SK-N-SH (cell line): Measurements from ENCODE around the gene RIC8B. TPM values are rescaled to one million over a fixed set of nuclear protein-coding genes. Genes with fewer than 3 reads are reported as not detected.

ENCODE experiments used
- CTCF ChIA-PET: fragments of 300-600, 350-600 bp; formaldehyde crosslinking; extraction: SDS; loops from one replicate; lab custom pipeline; 2021; lab: Yijun Ruan, JAX
- POLR2A ChIA-PET: fragments of 350-600 bp; sonication (Branson Sonifier 250); formaldehyde crosslinking; extraction: SDS; loops from one replicate; lab custom pipeline; 2020; ENCODE audit warnings: antibody characterized with exemption, inconsistent platforms; lab: Yijun Ruan, JAX
- DNase-seq: peaks from one replicate; pipeline ENCODE4 v3.0.0; 2012
- H2AFZ ChIP-seq: fragments of 200-600 bp; sonication (generic); 2 replicates; pipeline ENCODE4 v1.8.1; 2016; ENCODE audit warnings: antibody characterized with exemption, mild to moderate bottlenecking, low read depth
- H3F3A ChIP-seq: fragments of 200-600 bp; sonication (generic); replicated peaks from 2 replicates; pipeline ENCODE3; 2016; ENCODE audit warnings: antibody characterized with exemption, mild to moderate bottlenecking; ENCODE audit not compliant: insufficient read depth
- H3K27ac ChIP-seq, 2 experiments: fragments of 200-500 bp in 1 of 2; fragments of 200-600 bp in 1 of 2; sonication (Bioruptor generic) in 1 of 2; sonication (generic), shearing (Covaris generic) in 1 of 2; 2 replicates each; pipeline versions ENCODE4 v1.5.1 to v1.6.1; 2014 to 2016; ENCODE audit warnings: low read depth in 2 of 2, inconsistent platforms in 1 of 2, low read length in 1 of 2, mild to moderate bottlenecking in 1 of 2, mixed read lengths in 1 of 2
- H3K27me3 ChIP-seq: fragments of 200-600 bp; sonication (generic), shearing (Covaris generic); 2 replicates; pipeline ENCODE4 v1.6.1; 2016; ENCODE audit warnings: mixed run types; ENCODE audit not compliant: insufficient read depth
- H3K36me3 ChIP-seq, 2 experiments: fragments of 200-500 bp in 1 of 2; fragments of 200-600 bp in 1 of 2; sonication (Bioruptor generic) in 1 of 2; sonication (generic) in 1 of 2; replicated peaks in 1 of 2; 2 replicates each; pipeline versions ENCODE3 to v1.5.1; 2014 to 2016; ENCODE audit warnings: low read length in 1 of 2, mild to moderate bottlenecking in 1 of 2; ENCODE audit not compliant: insufficient read depth in 2 of 2, control insufficient read depth in 1 of 2
- H3K4me1 ChIP-seq, 2 experiments: fragments of 200-500 bp in 1 of 2; fragments of 200-600 bp in 1 of 2; sonication (Bioruptor generic) in 1 of 2; sonication (generic), shearing (Covaris generic) in 1 of 2; 2 replicates each; pipeline versions ENCODE4 v1.5.1 to v1.6.1; 2014 to 2016; ENCODE audit warnings: low read depth in 1 of 2, low read length in 1 of 2, mixed run types in 1 of 2; ENCODE audit not compliant: insufficient read depth in 2 of 2, control insufficient read depth in 1 of 2
- H3K4me2 ChIP-seq: fragments of 200-600 bp; sonication (generic), shearing (Covaris generic); 2 replicates; pipeline ENCODE4 v1.6.1; 2017; ENCODE audit warnings: mixed run types
- H3K4me3 ChIP-seq, 2 experiments: fragments of 200-500 bp in 1 of 2; fragments of 200-600 bp in 1 of 2; sonication (Bioruptor generic) in 1 of 2; sonication (generic), shearing (Covaris generic) in 1 of 2; 2 replicates each; pipeline versions ENCODE4 v1.5.1 to v1.8.1; 2014 to 2016; ENCODE audit warnings: low read depth in 2 of 2, inconsistent platforms in 1 of 2, low read length in 1 of 2, mild to moderate bottlenecking in 1 of 2, mixed read lengths in 1 of 2, moderate library complexity in 1 of 2
- H3K79me2 ChIP-seq: fragments of 200-600 bp; sonication (generic); 2 replicates; pipeline ENCODE4 v1.8.1; 2017; ENCODE audit warnings: mild to moderate bottlenecking; ENCODE audit not compliant: insufficient read depth
- H3K9ac ChIP-seq: fragments of 200-600 bp; sonication (generic); 2 replicates; pipeline ENCODE4 v1.6.1; 2017; ENCODE audit warnings: mixed run types
- H3K9me2 ChIP-seq: fragments of 200-600 bp; sonication (generic); 2 replicates; pipeline ENCODE4 v1.6.1; 2017; ENCODE audit warnings: mixed run types
- H3K9me3 ChIP-seq: fragments of 200-600 bp; sonication (generic); 2 replicates; pipeline ENCODE4 v1.6.1; 2017; ENCODE audit warnings: mixed run types, mild to moderate bottlenecking, moderate library complexity
- H4K20me1 ChIP-seq: fragments of 200-600 bp; sonication (generic); 2 replicates; pipeline ENCODE4 v1.6.1; 2017; ENCODE audit warnings: mild to moderate bottlenecking, mixed run types; ENCODE audit not compliant: insufficient read depth
- CHD2 ChIP-seq: fragments of 150-350 bp; IDR thresholded peaks from 2 replicates; pipeline ENCODE4 v1.6.1; 2018; ENCODE audit warnings: low read length; ENCODE audit not compliant: partially characterized antibody
- ELF1 ChIP-seq: IDR thresholded peaks from 2 replicates; pipeline ENCODE4 v1.4.0; 2012
- EZH2phosphoT487 ChIP-seq: fragments of 200-600 bp; sonication (generic); IDR thresholded peaks from 2 replicates; pipeline ENCODE4 v1.6.1; 2017; ENCODE audit warnings: low read depth, mixed run types, mild to moderate bottlenecking, antibody characterized with exemption, moderate library complexity, borderline replicate concordance
- FOSL2 ChIP-seq: IDR thresholded peaks from 2 replicates; pipeline ENCODE4 v1.4.0; 2012; ENCODE audit warnings: low read depth, mild to moderate bottlenecking, moderate library complexity, borderline replicate concordance
- FOXJ3 ChIP-seq: sonication (generic); formaldehyde crosslinking; IDR thresholded peaks from 2 replicates; pipeline ENCODE4 v1.5.1; 2020; ENCODE audit warnings: mild to moderate bottlenecking, missing genetic modification reagents
- NFIC ChIP-seq: IDR thresholded peaks from 2 replicates; pipeline ENCODE4 v1.4.0; 2012; ENCODE audit warnings: borderline replicate concordance
- RAD21 ChIP-seq: IDR thresholded peaks from 2 replicates; pipeline ENCODE4 v1.6.1; 2012; ENCODE audit warnings: mild to moderate bottlenecking, low read length
- RCOR1 ChIP-seq: fragments of 150-350 bp; IDR thresholded peaks from 2 replicates; pipeline ENCODE4 v1.6.1; 2017; ENCODE audit warnings: antibody characterized with exemption, low read length
- SIN3A ChIP-seq: IDR thresholded peaks from 2 replicates; pipeline ENCODE4 v1.6.1; 2012; ENCODE audit warnings: low read depth, mild to moderate bottlenecking, low read length, moderate library complexity, borderline replicate concordance
- TAF1 ChIP-seq: IDR thresholded peaks from 2 replicates; pipeline ENCODE4 v1.6.1; 2012; ENCODE audit warnings: low read depth, mild to moderate bottlenecking, low read length, moderate library complexity, borderline replicate concordance
- YY1 ChIP-seq: IDR thresholded peaks from 2 replicates; pipeline ENCODE4 v1.4.0; 2012; ENCODE audit warnings: low read depth, mild to moderate bottlenecking
- WGBS: methylation state at CpG from one replicate; pipeline ENCODE4 v1.1.6; 2017; ENCODE audit warnings: low lambda C conversion rate; 5-methylcytosine and 5-hydroxymethylcytosine counted together
- polyA plus RNA-seq, 3 experiments: library from polyadenylated mRNA; depleted of rRNA; stranded (reverse); fragments of >200 nt; gene quantifications; 2 replicates each; pipeline ENCODE4 v1.2.3, GENCODE V29; 2012
- TF ChIP-seq, protein P1 (sequence below): IDR thresholded peaks from 2 replicates; pipeline ENCODE4 v1.4.0; 2012; ENCODE audit warnings: low read depth, borderline replicate concordance
- TF ChIP-seq, protein P2 (sequence below): IDR thresholded peaks from 2 replicates; pipeline ENCODE4 v1.4.0; 2012; ENCODE audit warnings: low read depth, borderline replicate concordance
- TF ChIP-seq, protein P3 (sequence below): IDR thresholded peaks from 2 replicates; pipeline ENCODE4 v1.4.0; 2012; ENCODE audit warnings: low read depth
- TF ChIP-seq, protein P4 (sequence below): fragments of 150-350 bp; IDR thresholded peaks from 2 replicates; pipeline ENCODE4 v1.6.1; 2016; ENCODE audit warnings: mild to moderate bottlenecking, low read depth, low read length

RIC8B gene
- polyA plus RNA-seq, 1 of the 3 experiments (the other 2 are of a cell fraction), result 6.2 TPM

DNA sequence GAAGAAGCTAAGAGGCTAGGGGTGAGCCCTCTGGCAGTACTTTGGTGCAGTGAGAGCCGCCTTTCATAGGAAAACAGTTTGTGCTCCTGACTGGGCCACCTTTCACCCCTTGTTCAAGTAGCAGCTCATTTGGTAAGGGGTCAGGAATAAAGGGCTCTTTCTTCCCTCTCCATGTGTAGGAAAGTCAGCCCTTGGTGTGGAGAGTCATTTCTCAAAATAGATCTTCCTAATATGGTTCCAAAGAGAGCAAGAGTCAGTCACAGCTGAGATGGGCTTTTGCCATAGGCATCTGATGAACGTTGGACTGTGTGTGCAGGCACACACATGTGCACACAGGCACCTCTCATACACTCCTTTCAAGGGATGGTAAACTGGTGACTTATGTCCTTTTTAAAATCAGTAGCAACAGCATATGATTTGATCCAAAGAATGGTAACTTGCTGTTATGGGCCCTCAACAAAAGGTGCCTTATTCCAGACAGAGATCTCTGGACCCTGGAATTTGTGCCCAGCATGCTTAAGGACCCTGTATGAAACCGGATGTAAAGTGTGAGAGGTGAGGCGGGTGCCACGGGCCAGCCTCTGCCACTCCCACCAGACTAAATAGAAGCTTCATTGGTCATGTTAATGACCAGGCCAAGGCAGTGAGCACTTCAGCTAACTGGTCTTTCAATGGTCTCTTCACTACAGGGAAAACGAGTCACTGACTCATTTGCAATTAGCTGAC is 16.7 kb upstream of the RIC8B start:
- Histone ChIP-seq H3K27ac (no peak overlapping the region), H3F3A (no peaks in the 10 kb centered on the region), H3K27me3 (no peaks in the 10 kb centered on the region), H3K9ac (no peak overlapping the region), H3K9me2 (no peaks in the 10 kb centered on the region), H3K4me2 (no peak overlapping the region), H2AFZ (no peak overlapping the region), H3K4me1 (peaks cover 0 to 8% of the 10 kb centered on the region in 2 experiments; a peak in 2 of 4 replicates), H4K20me1 (no peaks in the 10 kb centered on the region), H3K4me3 (no peak overlapping the region), H3K79me2 (no peaks in the 10 kb centered on the region), H3K36me3 (no peaks in the 10 kb centered on the region), H3K9me3 (no peaks in the 10 kb centered on the region)
- WGBS, result 64% methylated on average over 6 of the region's 6 CpGs
- no peak for DNase-seq
- CTCF ChIA-PET, result no interaction called here
- POLR2A ChIA-PET, result no interaction called here
- TF ChIP-seq ELF1 (no peak), FOSL2 (no peak), NFIC (no peak), EZH2phosphoT487 (no peak), CHD2 (no peak)
- TF ChIP-seq, protein P1, sequence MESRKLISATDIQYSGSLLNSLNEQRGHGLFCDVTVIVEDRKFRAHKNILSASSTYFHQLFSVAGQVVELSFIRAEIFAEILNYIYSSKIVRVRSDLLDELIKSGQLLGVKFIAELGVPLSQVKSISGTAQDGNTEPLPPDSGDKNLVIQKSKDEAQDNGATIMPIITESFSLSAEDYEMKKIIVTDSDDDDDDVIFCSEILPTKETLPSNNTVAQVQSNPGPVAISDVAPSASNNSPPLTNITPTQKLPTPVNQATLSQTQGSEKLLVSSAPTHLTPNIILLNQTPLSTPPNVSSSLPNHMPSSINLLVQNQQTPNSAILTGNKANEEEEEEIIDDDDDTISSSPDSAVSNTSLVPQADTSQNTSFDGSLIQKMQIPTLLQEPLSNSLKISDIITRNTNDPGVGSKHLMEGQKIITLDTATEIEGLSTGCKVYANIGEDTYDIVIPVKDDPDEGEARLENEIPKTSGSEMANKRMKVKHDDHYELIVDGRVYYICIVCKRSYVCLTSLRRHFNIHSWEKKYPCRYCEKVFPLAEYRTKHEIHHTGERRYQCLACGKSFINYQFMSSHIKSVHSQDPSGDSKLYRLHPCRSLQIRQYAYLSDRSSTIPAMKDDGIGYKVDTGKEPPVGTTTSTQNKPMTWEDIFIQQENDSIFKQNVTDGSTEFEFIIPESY, result no peak
- TF ChIP-seq, all 33 proteins: peak for 0

DNA sequence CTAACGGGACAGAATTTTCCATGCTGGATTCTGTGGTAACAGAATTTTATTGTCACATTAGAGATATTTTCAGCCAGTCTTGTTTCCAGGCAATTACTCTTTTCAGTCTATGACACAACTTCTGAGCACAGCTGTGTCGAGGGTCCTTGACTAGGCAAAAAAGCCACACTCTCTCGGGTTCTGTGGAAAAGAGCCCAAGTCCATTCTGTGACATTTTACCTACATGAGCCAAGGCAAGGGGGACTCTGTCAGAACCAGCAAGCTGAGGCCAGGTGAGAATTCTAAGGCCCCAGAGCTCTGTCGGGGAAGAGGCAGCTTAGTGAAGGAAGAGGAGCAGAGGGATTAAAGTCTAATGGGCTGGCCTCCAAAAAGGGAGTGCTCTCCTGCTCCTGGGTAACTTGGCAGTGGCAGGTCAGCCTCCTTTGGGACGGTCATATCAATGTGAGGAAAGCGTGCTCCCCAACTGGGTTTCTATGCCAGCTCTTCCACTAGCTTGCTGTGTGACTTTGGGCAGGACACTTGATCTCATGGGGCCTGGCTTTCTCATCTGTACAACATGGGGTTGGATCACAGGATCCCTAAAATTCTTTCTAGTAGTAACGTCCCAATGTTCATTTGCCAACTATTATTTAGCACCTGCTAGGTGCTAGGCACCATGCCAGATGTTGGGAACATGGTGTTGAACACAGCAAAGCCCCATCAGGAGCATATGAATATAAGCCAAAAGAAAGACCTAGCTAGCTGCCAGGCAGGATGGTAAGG is 16.0 kb upstream of the RIC8B start:
- CTCF ChIA-PET, result interaction anchor here (0.9 kb wide), 1 partner anchor 14 kb away, joined by 3 read pairs; no protein-coding TSS in a partner anchor
- peaks cover 0 to 8% of the 10 kb centered on the region in 2 experiments; a peak in 2 of 4 replicates for H3K4me1 ChIP-seq
- no peak for DNase-seq

More for the DNA sequence above, 16.0 kb upstream of the RIC8B start:
- Histone ChIP-seq H3K36me3 (no peaks in the 10 kb centered on the region), H3K27me3 (no peaks in the 10 kb centered on the region), H3K9me2 (no peaks in the 10 kb centered on the region), H3K27ac (no peak overlapping the region), H3K4me2 (no peak overlapping the region), H4K20me1 (no peaks in the 10 kb centered on the region), H3K79me2 (no peaks in the 10 kb centered on the region), H3K9me3 (no peaks in the 10 kb centered on the region), H3K4me3 (no peak overlapping the region), H3F3A (no peaks in the 10 kb centered on the region), H2AFZ (no peak overlapping the region), H3K9ac (no peak overlapping the region)
- WGBS, result 84% methylated on average over 7 of the region's 7 CpGs
- POLR2A ChIA-PET, result no interaction called here
- TF ChIP-seq EZH2phosphoT487 (no peak), RAD21 (no peak), RCOR1 (no peak), ELF1 (no peak), YY1 (no peak), TAF1 (no peak), FOXJ3 (no peak), SIN3A (no peak)
- TF ChIP-seq, protein P2, sequence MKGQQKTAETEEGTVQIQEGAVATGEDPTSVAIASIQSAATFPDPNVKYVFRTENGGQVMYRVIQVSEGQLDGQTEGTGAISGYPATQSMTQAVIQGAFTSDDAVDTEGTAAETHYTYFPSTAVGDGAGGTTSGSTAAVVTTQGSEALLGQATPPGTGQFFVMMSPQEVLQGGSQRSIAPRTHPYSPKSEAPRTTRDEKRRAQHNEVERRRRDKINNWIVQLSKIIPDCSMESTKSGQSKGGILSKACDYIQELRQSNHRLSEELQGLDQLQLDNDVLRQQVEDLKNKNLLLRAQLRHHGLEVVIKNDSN, result no peak
- TF ChIP-seq, protein P3, sequence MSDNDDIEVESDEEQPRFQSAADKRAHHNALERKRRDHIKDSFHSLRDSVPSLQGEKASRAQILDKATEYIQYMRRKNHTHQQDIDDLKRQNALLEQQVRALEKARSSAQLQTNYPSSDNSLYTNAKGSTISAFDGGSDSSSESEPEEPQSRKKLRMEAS, result no peak
- TF ChIP-seq, protein P4, sequence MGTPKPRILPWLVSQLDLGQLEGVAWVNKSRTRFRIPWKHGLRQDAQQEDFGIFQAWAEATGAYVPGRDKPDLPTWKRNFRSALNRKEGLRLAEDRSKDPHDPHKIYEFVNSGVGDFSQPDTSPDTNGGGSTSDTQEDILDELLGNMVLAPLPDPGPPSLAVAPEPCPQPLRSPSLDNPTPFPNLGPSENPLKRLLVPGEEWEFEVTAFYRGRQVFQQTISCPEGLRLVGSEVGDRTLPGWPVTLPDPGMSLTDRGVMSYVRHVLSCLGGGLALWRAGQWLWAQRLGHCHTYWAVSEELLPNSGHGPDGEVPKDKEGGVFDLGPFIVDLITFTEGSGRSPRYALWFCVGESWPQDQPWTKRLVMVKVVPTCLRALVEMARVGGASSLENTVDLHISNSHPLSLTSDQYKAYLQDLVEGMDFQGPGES, result no peak
